ENCODE data around the gene NAPSA. TPM values are rescaled to one million over a fixed set of nuclear protein-coding genes. Genes with fewer than 3 reads are reported as not detected.

Gene NAPSA
- total and polyA plus RNA-seq, 8 donors = 0.78 to 4.6 (median 2.3) TPM

DNA sequence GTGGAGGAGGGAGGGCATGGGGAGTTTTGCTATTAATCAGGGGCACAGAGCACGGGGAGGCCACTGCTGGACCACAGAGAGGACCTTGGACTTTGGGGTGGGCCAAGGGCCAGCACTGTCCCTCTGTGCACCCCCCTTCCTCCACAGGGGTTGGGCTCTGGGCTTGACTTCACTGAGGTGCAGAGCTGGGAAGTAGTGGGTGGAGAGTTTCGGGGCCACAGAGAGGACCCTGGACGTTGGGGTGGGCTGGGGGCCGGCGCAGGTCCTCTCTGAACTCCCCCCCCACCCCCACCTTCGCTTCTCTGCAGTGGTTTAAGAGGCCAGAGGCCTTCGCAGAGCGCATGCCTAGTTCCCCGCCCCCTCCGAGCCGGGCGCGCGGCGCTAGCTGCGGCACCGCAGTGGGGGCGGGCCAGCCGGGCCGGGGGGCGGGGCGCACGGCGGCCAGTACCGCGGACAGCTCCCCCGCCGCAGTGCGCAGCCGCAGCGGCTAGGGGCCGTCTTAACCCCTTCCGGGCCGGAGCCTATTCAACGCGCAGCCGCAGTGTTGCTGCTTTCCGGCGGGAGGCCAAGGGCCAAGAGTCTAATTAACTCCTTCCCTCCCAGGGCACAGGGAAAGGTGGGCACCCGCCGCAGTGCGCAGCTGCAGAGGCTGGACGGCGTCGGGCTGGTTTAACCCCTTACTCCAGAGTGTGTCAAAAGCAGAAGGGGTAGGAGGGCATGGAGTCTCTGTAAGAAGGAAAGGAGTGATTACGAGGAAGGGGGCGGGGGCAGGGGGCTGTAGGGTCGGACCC, 39.9 kb downstream of the NAPSA start:
- Histone ChIP-seq H3K27ac (no peak overlapping the region), H3K4me3 (peak overlapping the region in 1 of 4 donors; percentile 25), H3K27me3 (no peaks in the 10 kb centered on the region), H3K4me1 (peaks cover 0 to 25% (median 0%) of the 10 kb centered on the region in 3 donors), H3K36me3 (no peaks in the 10 kb centered on the region), H3K9me3 (no peaks in the 10 kb centered on the region)
- peak; percentile 59 to 94 (median 88) for DNase-seq
- FAIRE-seq = no peak
- TF ChIP-seq, protein P1, sequence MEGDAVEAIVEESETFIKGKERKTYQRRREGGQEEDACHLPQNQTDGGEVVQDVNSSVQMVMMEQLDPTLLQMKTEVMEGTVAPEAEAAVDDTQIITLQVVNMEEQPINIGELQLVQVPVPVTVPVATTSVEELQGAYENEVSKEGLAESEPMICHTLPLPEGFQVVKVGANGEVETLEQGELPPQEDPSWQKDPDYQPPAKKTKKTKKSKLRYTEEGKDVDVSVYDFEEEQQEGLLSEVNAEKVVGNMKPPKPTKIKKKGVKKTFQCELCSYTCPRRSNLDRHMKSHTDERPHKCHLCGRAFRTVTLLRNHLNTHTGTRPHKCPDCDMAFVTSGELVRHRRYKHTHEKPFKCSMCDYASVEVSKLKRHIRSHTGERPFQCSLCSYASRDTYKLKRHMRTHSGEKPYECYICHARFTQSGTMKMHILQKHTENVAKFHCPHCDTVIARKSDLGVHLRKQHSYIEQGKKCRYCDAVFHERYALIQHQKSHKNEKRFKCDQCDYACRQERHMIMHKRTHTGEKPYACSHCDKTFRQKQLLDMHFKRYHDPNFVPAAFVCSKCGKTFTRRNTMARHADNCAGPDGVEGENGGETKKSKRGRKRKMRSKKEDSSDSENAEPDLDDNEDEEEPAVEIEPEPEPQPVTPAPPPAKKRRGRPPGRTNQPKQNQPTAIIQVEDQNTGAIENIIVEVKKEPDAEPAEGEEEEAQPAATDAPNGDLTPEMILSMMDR (IDR thresholded peaks at IDR 0.05) = no peak
- intact Hi-C loops (cut with DNase I) = no loop called here
- 2 to 3% methylated on average over 45 to 48 of the region's 48 CpGs for WGBS, 2 donors
- ATAC-seq = peak; percentile 35 to 65 (median 58)

DNA sequence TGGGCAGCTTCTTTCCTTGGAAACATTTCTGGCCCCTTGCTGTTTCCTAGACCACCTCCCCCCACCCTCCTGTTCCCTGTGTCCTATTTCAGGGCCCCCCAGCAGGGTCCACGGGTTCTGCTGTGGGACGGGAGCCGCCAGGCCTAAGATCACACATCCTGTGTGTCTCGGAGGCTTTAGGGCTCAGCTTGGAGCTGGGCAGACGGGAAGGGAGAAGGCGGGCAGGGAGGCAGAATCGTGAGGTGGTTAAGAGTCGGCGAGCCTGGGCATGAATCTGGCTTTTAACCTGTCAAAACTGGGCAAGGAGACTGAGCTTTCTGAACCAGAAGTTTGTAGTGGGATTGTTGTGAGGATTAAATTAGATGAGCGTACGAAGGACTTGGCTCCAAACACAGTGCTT, 41.1 kb downstream of the NAPSA start:
- intact Hi-C loops (cut with DNase I) = no loop called here
- DNase-seq = no peak
- Histone ChIP-seq H3K27me3 (no peaks in the 10 kb centered on the region), H3K36me3 (no peaks in the 10 kb centered on the region), H3K4me3 (no peak overlapping the region), H3K9me3 (no peaks in the 10 kb centered on the region), H3K27ac (no peak overlapping the region), H3K4me1 (peaks cover 0 to 15% (median 0%) of the 10 kb centered on the region in 3 donors)
- FAIRE-seq = no peak
- WGBS, 2 donors = 76 to 87% methylated on average over 11 of the region's 11 CpGs
- no peak for ATAC-seq
- TF ChIP-seq, protein P1 (IDR thresholded peaks at IDR 0.05) = no peak

DNA sequence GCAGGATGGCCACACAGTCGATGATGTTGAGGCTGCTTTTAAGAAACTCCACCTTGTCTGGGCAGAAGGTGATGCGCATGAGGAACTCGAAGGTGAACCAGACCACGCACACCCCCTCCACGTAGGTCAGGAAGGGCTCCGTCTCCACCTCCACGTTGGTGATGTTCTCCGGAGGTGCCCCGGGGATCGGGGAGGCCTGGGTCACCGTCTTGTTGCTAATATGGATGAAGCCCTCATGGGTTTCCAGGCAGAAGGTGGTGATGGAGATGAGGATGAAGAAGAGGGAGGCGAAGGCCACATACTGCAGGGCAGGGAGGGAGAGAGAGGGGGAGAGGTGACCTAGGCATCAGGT, 41.7 kb downstream of the NAPSA start:
- DNase-seq (peak in 1 of 6 donors; percentile 30), ATAC-seq (no peak), FAIRE-seq (no peak)
- Histone ChIP-seq H3K27ac (no peak overlapping the region), H3K4me1 (peaks cover 0 to 15% (median 0%) of the 10 kb centered on the region in 3 donors), H3K27me3 (no peaks in the 10 kb centered on the region), H3K4me3 (no peak overlapping the region), H3K9me3 (no peaks in the 10 kb centered on the region), H3K36me3 (no peaks in the 10 kb centered on the region)
- WGBS, 2 donors = 88 to 94% methylated on average over 12 of the region's 12 CpGs
- TF ChIP-seq, protein P1 (IDR thresholded peaks at IDR 0.05) = no peak
- intact Hi-C loops (cut with DNase I) = no loop called here

DNA sequence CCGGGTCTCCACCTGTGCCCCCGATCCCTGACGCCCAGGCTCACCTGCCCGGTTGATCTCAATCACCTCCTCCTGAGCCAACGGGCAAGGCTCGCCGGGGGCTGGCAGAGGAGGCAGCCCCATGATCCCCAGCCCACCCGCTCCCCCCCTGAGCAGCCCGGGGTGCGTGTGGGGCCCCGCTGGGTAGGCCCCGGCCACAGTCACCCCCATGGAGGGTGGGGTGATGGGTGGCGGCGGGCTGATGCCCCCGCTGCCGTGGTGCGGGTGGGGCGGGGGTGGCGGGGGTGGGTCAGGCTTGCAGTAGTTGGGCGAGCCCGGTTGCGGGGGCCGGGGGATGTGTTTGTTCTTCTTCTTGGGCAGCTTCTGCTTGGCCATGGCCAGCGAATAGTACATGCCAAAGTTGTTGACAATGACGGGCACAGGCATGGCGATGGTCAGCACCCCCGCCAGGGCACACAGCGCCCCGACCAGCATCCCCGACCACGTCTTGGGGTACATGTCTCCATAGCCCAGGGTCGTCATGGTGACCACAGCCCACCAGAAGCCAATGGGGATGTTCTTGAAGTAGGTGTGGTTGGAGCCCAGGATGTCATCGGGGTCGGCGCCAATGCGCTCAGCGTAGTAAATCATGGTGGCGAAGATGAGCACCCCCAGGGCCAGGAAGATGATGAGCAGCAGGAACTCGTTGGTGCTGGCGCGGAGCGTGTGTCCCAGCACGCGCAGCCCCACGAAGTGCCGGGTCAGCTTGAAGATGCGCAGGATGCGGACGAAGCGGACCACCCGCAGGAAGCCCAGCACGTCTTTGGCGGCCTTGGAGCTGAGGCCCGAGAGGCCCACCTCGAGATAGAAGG, 42.3 kb downstream of the NAPSA start:
- H3K36me3 ChIP-seq = no peaks in the 10 kb centered on the region
- TF ChIP-seq, protein P1 (IDR thresholded peaks at IDR 0.05) = no peak
- ATAC-seq = no peak
- DNase-seq = peak in 3 of 6 donors; percentile 20 to 69 (median 36)
- no peaks in the 10 kb centered on the region for H3K9me3 ChIP-seq
- no peaks in the 10 kb centered on the region for H3K27me3 ChIP-seq
- FAIRE-seq = no peak
- 90 to 93% methylated on average over 53 to 55 of the region's 55 CpGs for WGBS, 2 donors
- no peak overlapping the region for H3K4me3 ChIP-seq
- peaks cover 0 to 15% (median 0%) of the 10 kb centered on the region in 3 donors for H3K4me1 ChIP-seq
- intact Hi-C loops (cut with DNase I) = no loop called here
- no peak overlapping the region for H3K27ac ChIP-seq
